HCT116 (cell line): ENCODE measurements around the gene TREM2. TPM values are rescaled to one million over a fixed set of nuclear protein-coding genes. Genes with fewer than 3 reads are reported as not detected.

Experiments
- ATAC-seq: fragments of 200-7000 bp; cut with Tn5 transposase; 2 replicates; pipeline ENCODE4 v1.9.1; 2020; ENCODE audit warnings: mild to moderate bottlenecking, moderate library complexity
- BruUV-seq: library from RNA; stranded (reverse); fragments of 400-500 nt; replicated peaks from 2 replicates; lab custom pipeline; 2021; lab: Mats Ljungman, UMichigan
- CTCF ChIA-PET: fragments of 300-600 bp; sonication (Branson Sonifier 250); formaldehyde crosslinking; loops from one replicate; lab custom pipeline; 2021; ENCODE audit warnings: antibody characterized with exemption; lab: Charles Lee
- POLR2A ChIA-PET: fragments of 300-600, 350-600 bp; sonication (Branson Sonifier 250); formaldehyde crosslinking; loops from one replicate; lab custom pipeline; 2021; ENCODE audit warnings: antibody characterized with exemption; lab: Charles Lee
- RAD21 ChIA-PET, 2 experiments: fragments of 300-600 bp; sonication (Branson Sonifier 250); formaldehyde crosslinking; loops; one replicate each; lab custom pipeline; 2023; ENCODE audit warnings: low total read pairs in 2 of 2; ENCODE audit not compliant: uncharacterized antibody in 2 of 2, unreplicated experiment in 2 of 2, low non-redundant PET in 1 of 2; lab: Charles Lee
- DNase-seq: peaks from one replicate; pipeline ENCODE4 v3.0.0-alpha.2; 2010; ENCODE audit warnings: low read depth, low spot score
- H2AFZ ChIP-seq: fragments of 200-600 bp; shearing (Covaris generic), sonication (generic); 2 replicates; pipeline ENCODE4 v1.6.1; 2017; ENCODE audit warnings: low read depth, mixed run types, mixed read lengths, antibody characterized with exemption, low read length; ENCODE audit not compliant: poor library complexity, severe bottlenecking
- H3K27ac ChIP-seq: 2 replicates; pipeline ENCODE4 v1.5.1; 2012; ENCODE audit warnings: low read depth, low read length
- H3K27me3 ChIP-seq: fragments of 200-600 bp; sonication (generic); 2 replicates; pipeline ENCODE4 v1.6.1; 2016; ENCODE audit warnings: mixed run types, low read length, mixed read lengths; ENCODE audit not compliant: insufficient read depth
- H3K36me3 ChIP-seq, 2 experiments: fragments of 200-500 bp in 1 of 2; fragments of 200-600 bp in 1 of 2; sonication (Bioruptor generic) in 1 of 2; sonication (generic) in 1 of 2; 2 replicates each; pipeline versions ENCODE4 v1.5.1 to v1.6.1; 2014 to 2016; ENCODE audit warnings: low read length in 2 of 2, inconsistent platforms in 1 of 2, mixed read lengths in 1 of 2, mixed run types in 1 of 2; ENCODE audit not compliant: insufficient read depth in 2 of 2, control insufficient read depth in 1 of 2
- H3K4me1 ChIP-seq, 2 experiments: fragments of 200-600 bp in 1 of 2; sonication (generic) in 1 of 2; 2 replicates each; pipeline versions ENCODE4 v1.5.1 to v1.6.1; 2012 to 2017; ENCODE audit warnings: low read length in 2 of 2, inconsistent platforms in 1 of 2, mild to moderate bottlenecking in 1 of 2, mixed read lengths in 1 of 2, mixed run types in 1 of 2, moderate library complexity in 1 of 2; ENCODE audit not compliant: insufficient read depth in 2 of 2, control insufficient read depth in 1 of 2
- H3K4me2 ChIP-seq: fragments of 200-600 bp; sonication (generic); 2 replicates; pipeline ENCODE4 v1.6.1; 2017; ENCODE audit warnings: mixed run types, low read length, mixed read lengths
- H3K4me3 ChIP-seq, 2 experiments: fragments of 200-600 bp in 1 of 2; sonication (generic) in 1 of 2; replicated peaks in 1 of 2; 2 replicates each; pipeline ENCODE4 v1.5.1; 2011 to 2016; ENCODE audit warnings: low read length in 2 of 2, control low read depth in 1 of 2, low read depth in 1 of 2, mild to moderate bottlenecking in 1 of 2, mixed read lengths in 1 of 2, mixed run types in 1 of 2
- H3K79me2 ChIP-seq: fragments of 200-600 bp; sonication (generic); 2 replicates; pipeline ENCODE4 v1.6.1; 2017; ENCODE audit warnings: mild to moderate bottlenecking, mixed run types, low read length, moderate library complexity, mixed read lengths; ENCODE audit not compliant: insufficient read depth
- H3K9ac ChIP-seq: fragments of 200-600 bp; sonication (generic); 2 replicates; pipeline ENCODE4 v1.6.1; 2016; ENCODE audit warnings: low read length, mixed read lengths
- H3K9me2 ChIP-seq: fragments of 200-600 bp; sonication (generic), shearing (Covaris generic); 2 replicates; pipeline ENCODE4 v1.6.1; 2017; ENCODE audit warnings: mixed run types, mild to moderate bottlenecking, moderate library complexity; ENCODE audit not compliant: insufficient read depth
- H3K9me3 ChIP-seq, 2 experiments: fragments of 200-500 bp in 1 of 2; fragments of 200-600 bp in 1 of 2; sonication (Bioruptor generic) in 1 of 2; sonication (generic) in 1 of 2; 2 replicates each; pipeline ENCODE4 v1.6.1; 2014 to 2017; ENCODE audit warnings: low read length in 2 of 2, mixed read lengths in 2 of 2, inconsistent platforms in 1 of 2, low read depth in 1 of 2, mild to moderate bottlenecking in 1 of 2, mixed run types in 1 of 2, moderate library complexity in 1 of 2; ENCODE audit not compliant: control insufficient read depth in 1 of 2, insufficient read depth in 1 of 2
- H4K20me1 ChIP-seq: fragments of 200-600 bp; sonication (generic), shearing (Covaris generic); 2 replicates; pipeline ENCODE4 v1.6.1; 2017; ENCODE audit warnings: mixed run types, mild to moderate bottlenecking, moderate library complexity; ENCODE audit not compliant: insufficient read depth
- CBX3 ChIP-seq: IDR thresholded peaks from 2 replicates; pipeline ENCODE4 v1.6.1; 2012; ENCODE audit warnings: low read depth
- CEBPB ChIP-seq: IDR thresholded peaks from 2 replicates; pipeline ENCODE4 v1.6.1; 2012; ENCODE audit warnings: low read depth
- EZH2 ChIP-seq: fragments of 200-600 bp; sonication (generic); IDR thresholded peaks from 2 replicates; pipeline ENCODE4 v1.6.1; 2017; ENCODE audit warnings: antibody characterized with exemption, mixed run types
- FOSL1 ChIP-seq: IDR thresholded peaks from 2 replicates; pipeline ENCODE4 v1.6.1; 2012; ENCODE audit warnings: low read depth
- JUND ChIP-seq: IDR thresholded peaks from 2 replicates; pipeline ENCODE4 v1.6.1; 2012
- POLR2A ChIP-seq: IDR thresholded peaks from 2 replicates; pipeline ENCODE4 v1.7.0; 2011; ENCODE audit warnings: borderline replicate concordance; ENCODE audit not compliant: insufficient read depth, insufficient read length; ENCODE audit errors: extremely low read depth
- POLR2AphosphoS5 ChIP-seq: IDR thresholded peaks from 2 replicates; pipeline ENCODE4 v1.6.1; 2011; ENCODE audit warnings: mild to moderate bottlenecking, low read depth, low read length, moderate library complexity
- SIN3A ChIP-seq: IDR thresholded peaks from 2 replicates; pipeline ENCODE4 v1.6.1; 2012; ENCODE audit warnings: low read depth
- SP1 ChIP-seq: IDR thresholded peaks from 2 replicates; pipeline ENCODE4 v1.6.1; 2012; ENCODE audit warnings: low read depth
- SRF ChIP-seq: IDR thresholded peaks from 2 replicates; pipeline ENCODE4 v1.6.1; 2012; ENCODE audit warnings: low read depth
- TCF7L2 ChIP-seq: IDR thresholded peaks from 2 replicates; pipeline ENCODE4 v1.7.0; 2011; ENCODE audit warnings: borderline replicate concordance, inconsistent platforms; ENCODE audit not compliant: insufficient read depth, insufficient read length; ENCODE audit errors: extremely low read depth
- YY1 ChIP-seq: IDR thresholded peaks from 2 replicates; pipeline ENCODE4 v1.6.1; 2011; ENCODE audit warnings: low read length, low read depth, moderate library complexity, mild to moderate bottlenecking; ENCODE audit not compliant: insufficient replicate concordance; ENCODE audit errors: extremely low read depth
- ZFX ChIP-seq: fragments of 450-650 bp; IDR thresholded peaks from 2 replicates; pipeline ENCODE4 v1.6.1; 2017
- intact Hi-C: fragments of 100-400 bp; cut with micrococcal nuclease; formaldehyde crosslinking; loops from 2 replicates; pipeline ENCODE4 v1.10.0; 2022
- total RNA-seq: library from RNA; stranded (reverse); gene quantifications from one replicate; pipeline ENCODE4 v1.2.1, GENCODE V29; 2021; ENCODE audit not compliant: unreplicated experiment
- TF ChIP-seq, protein P1 (sequence below): IDR thresholded peaks from 2 replicates; pipeline ENCODE4 v1.6.1; 2011; ENCODE audit warnings: mild to moderate bottlenecking, low read length, moderate library complexity; ENCODE audit not compliant: insufficient replicate concordance; ENCODE audit errors: extremely low read depth
- TF ChIP-seq, protein P2 (sequence below): IDR thresholded peaks from 2 replicates; pipeline ENCODE4 v1.6.1; 2012

TREM2 gene
- total RNA-seq, 1 experiment from 2014 or later = not detected

DNA sequence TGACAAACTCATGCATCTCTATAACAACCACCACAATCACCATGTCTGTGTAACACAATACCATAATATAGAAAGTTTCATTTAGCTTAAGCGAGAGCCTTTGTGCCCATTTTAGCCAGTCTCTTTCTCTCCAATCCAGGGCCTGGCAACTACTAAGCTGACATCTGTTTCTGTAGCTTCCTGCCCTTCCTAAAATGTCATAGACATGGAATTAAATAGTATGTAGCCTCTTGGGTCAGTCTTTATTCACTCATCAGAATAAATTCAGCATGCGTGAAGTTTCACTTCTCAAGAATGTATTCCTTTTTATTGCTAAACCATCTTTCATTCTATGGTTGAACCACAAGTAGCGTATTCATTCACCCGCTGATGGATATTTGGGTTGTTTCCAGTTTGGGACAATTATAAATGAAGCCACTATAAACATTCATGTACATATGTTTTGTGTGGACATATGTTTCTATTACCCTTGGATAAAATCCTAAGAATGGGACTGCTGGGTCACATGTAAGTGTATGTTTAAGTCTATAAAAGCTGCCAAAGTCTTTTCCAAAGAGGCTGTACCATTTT lies 1.7 kb upstream of the TREM2 start:
- H3K9ac ChIP-seq = no peak overlapping the region
- H2AFZ ChIP-seq = no peak overlapping the region
- H3K36me3 ChIP-seq = no peaks in the 10 kb centered on the region
- H3K27ac ChIP-seq = no peak overlapping the region
- intact Hi-C loops = no loop called here
- no peak overlapping the region for H3K4me3 ChIP-seq
- no peak overlapping the region for H3K4me2 ChIP-seq
- H4K20me1 ChIP-seq = no peaks in the 10 kb centered on the region
- peaks cover 52% of the 10 kb centered on the region for H3K27me3 ChIP-seq
- TF ChIP-seq YY1 (no peak), POLR2A (no peak), POLR2AphosphoS5 (no peak), CEBPB (no peak), SP1 (no peak), TCF7L2 (no peak), JUND (no peak), CBX3 (no peak)
- TF ChIP-seq, protein P1, sequence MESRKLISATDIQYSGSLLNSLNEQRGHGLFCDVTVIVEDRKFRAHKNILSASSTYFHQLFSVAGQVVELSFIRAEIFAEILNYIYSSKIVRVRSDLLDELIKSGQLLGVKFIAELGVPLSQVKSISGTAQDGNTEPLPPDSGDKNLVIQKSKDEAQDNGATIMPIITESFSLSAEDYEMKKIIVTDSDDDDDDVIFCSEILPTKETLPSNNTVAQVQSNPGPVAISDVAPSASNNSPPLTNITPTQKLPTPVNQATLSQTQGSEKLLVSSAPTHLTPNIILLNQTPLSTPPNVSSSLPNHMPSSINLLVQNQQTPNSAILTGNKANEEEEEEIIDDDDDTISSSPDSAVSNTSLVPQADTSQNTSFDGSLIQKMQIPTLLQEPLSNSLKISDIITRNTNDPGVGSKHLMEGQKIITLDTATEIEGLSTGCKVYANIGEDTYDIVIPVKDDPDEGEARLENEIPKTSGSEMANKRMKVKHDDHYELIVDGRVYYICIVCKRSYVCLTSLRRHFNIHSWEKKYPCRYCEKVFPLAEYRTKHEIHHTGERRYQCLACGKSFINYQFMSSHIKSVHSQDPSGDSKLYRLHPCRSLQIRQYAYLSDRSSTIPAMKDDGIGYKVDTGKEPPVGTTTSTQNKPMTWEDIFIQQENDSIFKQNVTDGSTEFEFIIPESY = no peak
- RAD21 ChIA-PET = no interaction called here
- CTCF ChIA-PET = no interaction called here
- POLR2A ChIA-PET = no interaction called here
- H3K79me2 ChIP-seq = no peaks in the 10 kb centered on the region
- ATAC-seq (no peak), DNase-seq (no peak)
- H3K9me2 ChIP-seq = no peaks in the 10 kb centered on the region
- H3K4me1 ChIP-seq = no peaks in the 10 kb centered on the region
- H3K9me3 ChIP-seq = no peaks in the 10 kb centered on the region
- no TSS peak for BruUV-seq

DNA sequence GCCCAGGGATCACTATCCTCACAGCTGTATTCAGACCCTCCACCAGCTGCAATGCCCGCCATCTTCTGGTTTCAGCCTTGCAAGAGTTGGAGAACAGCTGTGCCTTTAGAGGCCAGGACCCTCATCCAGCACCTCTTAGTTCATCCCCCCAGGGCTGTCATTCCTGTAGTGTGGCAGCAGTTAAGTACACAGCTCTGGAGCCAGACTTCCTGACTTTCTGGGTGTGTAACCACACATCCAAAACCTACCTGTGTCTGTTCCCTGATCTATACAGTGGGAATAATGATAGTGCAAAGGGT lies 452 bp upstream of the TREM2 start:
- RAD21 ChIA-PET = no interaction called here
- no peak for DNase-seq
- intact Hi-C loops = no loop called here
- ATAC-seq = no peak
- Histone ChIP-seq H2AFZ (no peak overlapping the region), H3K79me2 (no peaks in the 10 kb centered on the region), H3K9me3 (no peaks in the 10 kb centered on the region), H3K27me3 (peaks cover 50% of the 10 kb centered on the region), H3K27ac (no peak overlapping the region), H3K4me2 (no peak overlapping the region), H3K36me3 (no peaks in the 10 kb centered on the region), H3K9ac (no peak overlapping the region), H3K9me2 (no peaks in the 10 kb centered on the region), H4K20me1 (no peaks in the 10 kb centered on the region), H3K4me1 (no peaks in the 10 kb centered on the region), H3K4me3 (no peak overlapping the region)
- no peak for TF ChIP-seq FOSL1
- no peak for TF ChIP-seq SIN3A
- TF ChIP-seq EZH2 = no peak
- TF ChIP-seq ZFX = no peak
- TF ChIP-seq JUND = no peak
- TF ChIP-seq SRF = no peak
- TF ChIP-seq, protein P1 = no peak
- TF ChIP-seq, protein P2, sequence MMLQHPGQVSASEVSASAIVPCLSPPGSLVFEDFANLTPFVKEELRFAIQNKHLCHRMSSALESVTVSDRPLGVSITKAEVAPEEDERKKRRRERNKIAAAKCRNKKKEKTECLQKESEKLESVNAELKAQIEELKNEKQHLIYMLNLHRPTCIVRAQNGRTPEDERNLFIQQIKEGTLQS = no peak
- TF ChIP-seq SP1 = no peak
- POLR2A ChIA-PET = no interaction called here
- CTCF ChIA-PET = no interaction called here
- BruUV-seq = no TSS peak
